HG03457 (cell line): ENCODE results near the gene SRGAP2B.
"Not testable (repeated sequence)": the region's sequence is repeated elsewhere in the genome, so short reads cannot be mapped to it uniquely, and the experiment has no call there.

Experiments used
- ATAC-seq: cut with Tn5 transposase; IDR thresholded peaks from one replicate; pipeline ENCODE4 v1.9.1; 2021; ENCODE audit warnings: moderate number of reproducible peaks; ENCODE audit not compliant: unreplicated experiment

SRGAP2B gene

DNA sequence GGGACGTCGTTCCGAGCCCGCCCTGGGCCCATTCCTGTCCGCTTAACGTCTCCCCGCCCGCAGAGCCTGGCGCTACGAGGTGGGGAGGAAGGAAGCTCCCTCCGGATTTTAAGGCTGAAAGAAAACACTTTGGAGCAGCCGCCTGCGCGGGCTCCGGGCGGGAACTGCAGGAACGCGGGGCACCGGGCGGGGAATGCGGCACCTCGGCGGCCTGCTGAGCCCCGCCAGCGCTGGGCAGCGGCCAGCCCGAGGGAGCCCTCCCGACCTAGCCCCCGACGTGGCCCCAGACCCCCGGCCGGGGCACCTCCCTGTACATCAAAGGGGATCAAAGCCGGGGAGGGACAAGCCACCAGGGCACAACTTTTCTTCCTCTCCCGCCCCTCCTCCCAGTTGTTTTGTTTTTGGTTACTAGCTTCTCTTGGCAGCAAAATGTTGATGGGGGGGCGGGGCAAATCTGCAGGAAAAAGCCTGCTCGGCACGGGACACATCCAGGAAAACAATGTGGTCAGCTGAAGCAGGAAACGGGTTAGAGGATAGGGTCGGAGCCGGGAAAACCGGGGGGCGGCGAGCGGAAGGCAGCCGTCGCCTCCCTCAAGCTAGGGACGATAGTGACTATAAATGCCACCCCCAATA is 1.5 kb downstream of the SRGAP2B start:
- ATAC-seq: not testable (repeated sequence)

DNA sequence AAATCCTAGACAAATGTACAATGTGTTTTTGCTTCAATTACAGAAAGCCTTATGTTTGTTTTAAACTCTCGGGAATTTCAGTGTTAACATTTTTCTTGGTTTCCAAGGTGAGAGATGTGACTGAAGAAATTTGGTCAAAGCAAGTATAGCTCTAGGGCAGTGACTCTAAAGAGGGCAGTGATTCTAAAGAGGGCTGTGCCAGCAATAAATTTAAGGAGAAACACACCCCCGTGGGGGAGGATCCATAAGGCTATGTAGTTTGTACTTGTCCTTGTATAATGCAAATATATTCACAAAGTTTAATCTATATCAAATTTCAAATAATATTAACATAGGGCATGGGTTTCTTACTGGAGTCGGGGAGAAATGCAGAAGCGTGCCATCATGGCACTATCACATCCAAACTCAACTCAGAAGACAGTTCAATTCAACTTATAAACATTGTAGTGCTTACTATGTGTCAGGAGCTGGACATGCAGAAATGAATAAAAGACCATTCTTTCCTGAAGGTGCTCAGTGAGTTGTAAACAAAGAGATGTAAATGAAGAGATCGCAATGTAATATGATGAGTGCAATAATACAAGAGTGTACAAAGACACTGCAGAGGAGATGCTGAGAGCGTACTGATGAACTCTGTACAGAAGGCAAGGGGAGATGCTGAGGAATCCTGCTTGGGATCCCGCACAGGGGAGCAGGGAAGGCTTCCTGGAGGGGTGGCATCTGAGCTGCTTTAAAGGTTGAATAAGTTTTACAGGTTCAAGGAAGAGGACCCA is 12.5 kb downstream of the SRGAP2B start:
- ATAC-seq: not testable (repeated sequence)

DNA sequence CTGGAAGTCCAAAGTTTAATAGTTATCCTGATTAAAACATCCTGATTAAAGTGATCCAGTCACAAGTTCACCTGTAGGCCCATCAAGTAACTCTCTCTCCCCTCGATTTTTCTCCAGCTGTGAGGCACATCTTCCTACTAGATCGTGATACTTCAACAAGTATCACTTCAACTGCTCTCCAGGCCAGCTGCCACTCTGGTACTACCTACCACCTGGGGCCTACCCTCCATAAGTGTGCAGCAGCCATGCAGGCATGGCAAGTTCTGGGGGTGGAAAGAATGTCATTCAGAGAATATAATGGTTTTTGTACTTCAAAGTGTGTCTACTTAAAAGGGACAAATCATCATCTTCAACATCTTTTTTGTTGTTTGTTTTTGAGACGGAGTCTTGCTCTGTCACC is 14.9 kb downstream of the SRGAP2B start:
- ATAC-seq: not testable (repeated sequence)

- ATAC-seq: not testable (repeated sequence)
Measured at GRCh38 chr1:145079737-145080136, 15.4 kb downstream of the SRGAP2B start.

DNA sequence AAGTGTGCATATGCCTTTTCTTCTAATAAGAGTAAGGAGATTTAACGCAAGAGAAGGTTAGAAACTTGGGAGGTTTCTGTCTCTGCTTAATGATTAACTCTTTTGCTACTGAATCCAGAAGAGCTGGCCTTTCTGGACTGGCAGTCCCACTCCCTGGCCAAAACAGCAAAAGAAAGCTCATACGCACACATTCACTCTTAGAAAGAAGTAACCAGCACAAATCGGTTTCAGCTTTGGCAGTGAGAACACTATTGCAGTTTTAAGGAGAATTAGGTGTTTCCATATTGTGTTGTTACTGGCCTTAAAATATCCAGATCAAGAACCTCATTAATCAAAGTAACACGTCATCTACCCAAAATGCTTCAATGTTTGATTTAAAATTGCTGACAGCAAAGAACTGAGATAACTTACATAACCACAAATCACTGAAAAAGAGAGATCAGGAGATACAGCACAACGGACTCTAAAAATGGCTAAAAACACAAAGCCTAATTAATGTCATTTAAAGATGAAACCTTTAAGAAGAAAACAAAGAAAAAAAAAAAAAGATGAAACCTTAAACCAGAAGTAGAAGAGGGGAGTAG is 16.2 kb downstream of the SRGAP2B start:
- ATAC-seq: not testable (repeated sequence)

DNA sequence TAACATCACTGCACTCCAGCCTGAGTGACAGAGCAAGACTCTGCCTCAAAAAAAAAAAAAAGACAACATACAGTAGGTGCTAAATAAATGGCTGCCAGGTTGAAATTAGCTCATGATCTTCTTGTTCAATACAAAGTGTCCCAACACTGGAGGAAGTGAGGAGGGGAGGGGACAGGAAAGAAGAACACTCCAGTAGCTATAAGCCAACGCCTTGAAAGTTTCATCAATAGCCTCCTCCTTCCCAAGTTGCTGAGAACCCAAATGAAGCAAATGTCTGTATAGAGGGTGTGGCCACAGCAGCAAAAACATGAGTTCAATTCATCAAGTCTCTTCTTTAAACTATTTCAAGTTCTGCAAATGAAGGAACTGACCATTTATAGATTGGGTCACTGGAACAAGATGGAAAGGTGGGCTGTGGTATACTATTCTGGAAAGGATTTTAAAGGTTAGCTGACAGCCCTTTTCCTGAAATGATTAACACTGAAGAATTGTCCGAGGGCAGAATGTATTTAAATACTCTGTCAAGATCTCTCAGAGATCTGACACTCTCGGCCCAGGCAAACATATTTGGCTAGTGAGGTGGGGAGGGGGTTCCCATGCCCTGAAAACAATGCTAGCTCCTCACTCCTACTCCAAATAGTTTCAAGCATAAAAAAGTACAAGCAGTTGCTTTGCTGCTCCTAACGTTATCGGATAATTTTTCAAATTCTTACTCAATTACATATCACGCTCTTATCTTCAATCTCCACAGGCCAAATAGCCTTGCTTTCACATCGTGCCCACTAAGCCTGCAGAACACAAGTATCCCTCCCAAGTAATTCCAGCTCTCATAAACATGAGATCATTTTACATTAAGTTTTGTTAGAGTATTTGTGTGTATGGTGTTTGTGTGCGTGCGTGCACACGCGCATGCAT is 17.0 kb downstream of the SRGAP2B start:
- ATAC-seq: not testable (repeated sequence)

- not testable (repeated sequence) for ATAC-seq
Measured at GRCh38 chr1:145076877-145077276, 18.3 kb downstream of the SRGAP2B start.

DNA sequence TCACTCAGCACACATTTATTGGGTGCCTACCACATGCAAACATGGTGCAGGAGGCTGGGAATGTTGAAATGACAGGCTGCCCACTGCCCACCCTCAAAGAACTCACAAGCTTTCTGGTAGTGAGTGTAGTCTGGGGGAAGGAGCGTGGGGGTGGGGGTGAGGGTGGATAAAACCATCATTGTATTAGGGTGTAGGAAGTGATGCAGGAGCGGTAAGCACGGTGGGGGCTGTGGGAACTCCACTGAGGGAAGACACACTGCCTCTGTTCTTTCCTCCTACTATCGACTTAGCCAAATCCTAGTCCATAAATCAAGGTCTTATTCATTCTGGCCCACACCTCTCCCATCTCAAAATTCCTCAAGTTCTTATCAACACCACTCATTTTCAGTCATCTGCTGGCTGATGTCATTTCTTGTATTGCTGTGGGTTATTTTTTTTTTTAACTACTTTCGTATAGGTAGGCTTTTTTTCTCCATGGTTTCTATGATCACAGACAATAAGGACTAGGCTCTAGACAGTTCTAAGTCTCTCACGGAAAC is 21.0 kb downstream of the SRGAP2B start:
- not testable (repeated sequence) for ATAC-seq

- not testable (repeated sequence) for ATAC-seq
Measured at GRCh38 chr1:145071569-145071968, 23.6 kb downstream of the SRGAP2B start.

GRCh38 chr1:145066486-145066885 is 28.6 kb downstream of the SRGAP2B start:
- not testable (repeated sequence) for ATAC-seq

DNA sequence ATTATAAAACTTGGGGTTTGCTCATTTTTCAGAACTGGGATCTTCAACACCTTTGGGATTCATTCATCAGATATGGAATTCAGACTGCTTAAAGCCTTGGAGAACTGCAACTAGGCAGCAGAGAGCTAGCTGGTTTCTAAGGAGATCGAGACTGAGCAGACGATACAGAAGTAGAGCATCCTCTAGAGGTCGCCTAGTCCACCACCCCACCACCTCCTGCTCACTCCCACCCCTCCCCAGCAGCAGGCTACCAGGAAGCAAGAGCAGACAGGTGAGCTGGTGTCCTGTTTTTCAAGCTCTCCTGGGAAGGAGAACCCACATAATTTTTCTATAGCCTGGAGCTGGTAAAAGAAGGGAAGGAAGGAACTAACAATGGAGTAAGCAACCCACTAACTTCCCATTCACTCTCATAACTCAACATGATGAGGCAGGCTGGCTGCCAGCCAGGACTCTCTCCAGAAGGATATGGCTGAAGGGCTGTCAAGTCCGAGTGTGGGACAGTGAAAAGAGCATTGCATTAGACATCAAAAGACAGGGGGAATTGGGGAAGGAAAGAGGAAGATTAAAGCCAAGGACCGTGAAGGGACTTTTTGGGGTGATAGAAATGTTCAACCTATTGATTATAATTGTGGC is 29.8 kb downstream of the SRGAP2B start:
- not testable (repeated sequence) for ATAC-seq

DNA sequence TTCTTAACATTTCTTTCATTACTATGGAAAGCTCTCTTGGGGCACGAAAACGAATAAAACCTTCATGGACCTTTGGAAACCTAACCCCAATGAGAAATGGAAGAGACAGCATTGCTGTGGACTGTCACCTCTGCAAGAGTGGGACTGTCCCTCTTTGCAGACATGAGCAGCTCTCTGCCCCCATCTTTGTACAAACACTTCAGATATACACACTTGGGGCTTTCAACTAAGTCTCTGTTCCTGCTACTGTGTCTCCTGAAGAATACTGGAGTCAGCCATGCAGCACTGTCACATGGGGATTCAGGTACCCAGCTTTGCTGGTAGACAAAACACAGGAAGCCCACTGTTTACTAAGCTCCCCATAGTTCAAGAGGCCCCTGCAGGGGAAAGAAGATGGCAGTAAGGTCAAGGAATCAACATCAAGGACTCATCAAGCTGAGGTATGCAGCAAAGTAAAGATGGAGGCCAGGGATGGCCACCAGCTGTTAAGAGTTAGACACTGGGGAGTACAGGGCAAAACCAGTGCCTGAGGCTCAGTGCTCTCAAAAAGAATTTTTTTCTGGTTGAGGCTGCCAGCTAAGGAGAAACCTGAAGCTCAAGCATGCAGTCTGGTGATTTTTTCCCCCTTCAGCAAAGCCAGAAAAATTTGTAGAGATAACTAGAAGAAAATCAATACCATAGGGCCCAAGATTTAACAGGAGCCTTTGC is 31.0 kb downstream of the SRGAP2B start:
- not testable (repeated sequence) for ATAC-seq

DNA sequence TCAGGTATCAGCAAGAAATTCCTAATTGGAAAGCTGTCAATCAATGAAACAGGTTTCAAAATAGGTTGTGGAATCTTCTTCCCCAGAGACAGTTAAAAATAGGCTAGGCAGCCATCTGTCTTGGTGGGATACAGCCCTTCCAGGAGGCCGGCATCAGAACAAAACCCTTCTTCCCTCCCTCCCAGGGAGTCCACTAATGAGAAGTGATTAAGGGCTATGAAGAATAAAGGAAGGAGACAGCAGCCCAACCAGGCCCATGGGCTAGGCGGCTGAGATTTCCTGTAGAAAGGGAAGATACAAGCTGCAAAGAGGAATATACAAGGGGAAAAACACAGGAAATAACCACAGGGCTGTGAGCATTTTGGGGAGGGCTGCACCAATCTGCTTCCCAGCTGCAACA is 31.8 kb downstream of the SRGAP2B start:
- ATAC-seq: not testable (repeated sequence)

GRCh38 chr1:145058184-145058583 is 36.9 kb downstream of the SRGAP2B start:
- not testable (repeated sequence) for ATAC-seq

GRCh38 chr1:145055217-145055760 is 39.8 kb downstream of the SRGAP2B start:
- ATAC-seq: peak; percentile 97

DNA sequence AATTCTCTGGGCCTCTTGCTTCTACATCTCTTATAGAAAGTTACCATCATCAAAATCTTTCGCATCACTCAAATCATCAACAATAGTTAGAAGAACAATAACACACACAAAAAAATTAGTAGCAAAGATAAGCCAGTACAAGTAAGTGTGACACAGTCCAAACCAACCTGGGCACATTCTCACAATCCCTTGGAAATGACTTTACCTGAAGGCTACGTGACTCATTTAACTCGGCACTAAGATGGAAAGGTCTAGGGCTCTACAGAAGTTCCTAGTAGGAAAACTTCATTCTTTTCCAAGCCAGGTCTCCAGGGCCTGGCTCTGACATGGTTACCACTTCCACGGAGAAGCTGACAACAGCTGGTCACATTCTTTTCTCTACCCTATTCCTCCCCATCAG is 41.7 kb downstream of the SRGAP2B start:
- not testable (repeated sequence) for ATAC-seq

DNA sequence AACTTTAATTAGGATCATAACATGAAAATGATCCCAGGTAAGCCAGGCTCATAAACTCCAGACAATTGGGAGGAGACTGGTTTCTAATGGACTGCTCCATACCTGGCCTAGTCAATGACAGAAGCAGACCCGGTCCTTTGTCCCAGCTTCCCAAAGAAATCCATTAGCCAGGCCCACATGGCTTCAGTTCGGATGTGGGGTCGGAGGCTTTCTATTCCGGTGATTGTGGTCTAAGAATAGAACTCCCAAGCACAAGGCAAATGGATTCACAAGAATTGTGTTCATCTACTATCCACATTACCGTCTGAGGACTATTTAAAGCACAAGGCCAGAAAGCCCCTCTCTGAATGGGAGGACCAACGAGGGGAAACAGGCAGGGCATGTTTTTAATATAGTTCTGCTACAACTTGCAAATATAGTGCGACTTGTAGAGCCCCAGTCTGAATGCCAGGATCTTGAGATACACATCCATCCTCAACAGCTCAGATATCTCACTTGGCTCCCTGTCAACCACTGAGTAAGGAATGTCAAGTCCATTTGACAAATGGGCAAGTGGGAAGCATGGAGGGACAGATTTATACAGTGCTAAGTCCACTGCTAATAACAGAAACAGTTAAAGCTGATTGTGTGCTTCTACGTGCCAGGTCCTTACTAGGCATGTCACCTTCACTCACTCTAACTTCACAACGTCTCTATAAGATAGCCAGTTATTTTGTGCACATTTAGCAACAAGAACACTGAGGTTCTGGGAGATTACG is 42.9 kb downstream of the SRGAP2B start:
- ATAC-seq: not testable (repeated sequence)

GRCh38 chr1:145048181-145048856 is 46.8 kb downstream of the SRGAP2B start:
- not testable (repeated sequence) for ATAC-seq
